Uterus (tissue), 2 donors: ENCODE measurements around the gene SLC35E1.
"Not testable (repeated sequence)": the region's sequence is repeated elsewhere in the genome, so short reads cannot be mapped to it uniquely, and the experiment has no call there.

Experiments
- POLR2A ChIP-seq, 2 donors: fragments of 450-650 bp; IDR thresholded peaks; one replicate each; pipeline ENCODE4 v1.6.1; 2016; ENCODE audit warnings: antibody characterized with exemption in 2 of 2, mild to moderate bottlenecking in 1 of 2, moderate library complexity in 1 of 2
- TF ChIP-seq, protein P1 (sequence below), 4 experiments: fragments of 200-600 bp in 2 of 4; fragments of 450-650 bp in 2 of 4; sonication (generic) in 2 of 4; IDR thresholded peaks; one replicate each; pipeline ENCODE4 v1.5.1; 2016 to 2019; ENCODE audit warnings: antibody characterized with exemption in 4 of 4, mild to moderate bottlenecking in 2 of 4, moderate library complexity in 1 of 4

DNA sequence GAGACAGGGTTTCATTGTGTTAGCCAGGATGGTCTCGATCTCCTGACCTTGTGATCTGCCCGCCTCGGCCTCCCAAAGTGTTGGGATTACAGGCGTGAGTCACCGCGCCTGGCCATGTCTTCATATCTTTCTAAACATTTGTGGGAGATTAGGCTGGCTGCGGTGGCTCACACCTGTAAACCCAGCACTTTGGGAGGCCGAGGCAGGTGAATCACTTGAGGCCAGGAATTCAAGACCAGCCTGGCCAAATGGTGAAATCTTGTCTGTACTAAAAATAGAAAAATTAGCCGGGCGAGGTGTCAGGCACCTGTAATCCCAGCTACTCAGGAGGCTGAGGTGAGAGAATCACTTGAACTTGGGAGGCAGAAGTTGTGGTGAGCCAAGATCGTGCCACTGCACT is 66.1 kb downstream of the SLC35E1 start:
- TF ChIP-seq, protein P1, sequence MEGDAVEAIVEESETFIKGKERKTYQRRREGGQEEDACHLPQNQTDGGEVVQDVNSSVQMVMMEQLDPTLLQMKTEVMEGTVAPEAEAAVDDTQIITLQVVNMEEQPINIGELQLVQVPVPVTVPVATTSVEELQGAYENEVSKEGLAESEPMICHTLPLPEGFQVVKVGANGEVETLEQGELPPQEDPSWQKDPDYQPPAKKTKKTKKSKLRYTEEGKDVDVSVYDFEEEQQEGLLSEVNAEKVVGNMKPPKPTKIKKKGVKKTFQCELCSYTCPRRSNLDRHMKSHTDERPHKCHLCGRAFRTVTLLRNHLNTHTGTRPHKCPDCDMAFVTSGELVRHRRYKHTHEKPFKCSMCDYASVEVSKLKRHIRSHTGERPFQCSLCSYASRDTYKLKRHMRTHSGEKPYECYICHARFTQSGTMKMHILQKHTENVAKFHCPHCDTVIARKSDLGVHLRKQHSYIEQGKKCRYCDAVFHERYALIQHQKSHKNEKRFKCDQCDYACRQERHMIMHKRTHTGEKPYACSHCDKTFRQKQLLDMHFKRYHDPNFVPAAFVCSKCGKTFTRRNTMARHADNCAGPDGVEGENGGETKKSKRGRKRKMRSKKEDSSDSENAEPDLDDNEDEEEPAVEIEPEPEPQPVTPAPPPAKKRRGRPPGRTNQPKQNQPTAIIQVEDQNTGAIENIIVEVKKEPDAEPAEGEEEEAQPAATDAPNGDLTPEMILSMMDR (IDR thresholded peaks at IDR 0.05): not testable (repeated sequence)
- not testable (repeated sequence) for TF ChIP-seq POLR2A (IDR thresholded peaks at IDR 0.05)
